SK-N-SH (cell line): Measurements from ENCODE around the gene ASIC1. TPM values are rescaled to one million over a fixed set of nuclear protein-coding genes. Genes with fewer than 3 reads are reported as not detected.

Experiments used
- CTCF ChIA-PET: fragments of 300-600, 350-600 bp; formaldehyde crosslinking; extraction: SDS; loops from one replicate; lab custom pipeline; 2021; lab: Yijun Ruan, JAX
- POLR2A ChIA-PET: fragments of 350-600 bp; sonication (Branson Sonifier 250); formaldehyde crosslinking; extraction: SDS; loops from one replicate; lab custom pipeline; 2020; ENCODE audit warnings: antibody characterized with exemption, inconsistent platforms; lab: Yijun Ruan, JAX
- DNase-seq: peaks from one replicate; pipeline ENCODE4 v3.0.0; 2012
- H2AFZ ChIP-seq: fragments of 200-600 bp; sonication (generic); 2 replicates; pipeline ENCODE4 v1.8.1; 2016; ENCODE audit warnings: antibody characterized with exemption, mild to moderate bottlenecking, low read depth
- H3F3A ChIP-seq: fragments of 200-600 bp; sonication (generic); replicated peaks from 2 replicates; pipeline ENCODE3; 2016; ENCODE audit warnings: antibody characterized with exemption, mild to moderate bottlenecking; ENCODE audit not compliant: insufficient read depth
- H3K27ac ChIP-seq, 2 experiments: fragments of 200-500 bp in 1 of 2; fragments of 200-600 bp in 1 of 2; sonication (Bioruptor generic) in 1 of 2; sonication (generic), shearing (Covaris generic) in 1 of 2; 2 replicates each; pipeline versions ENCODE4 v1.5.1 to v1.6.1; 2014 to 2016; ENCODE audit warnings: low read depth in 2 of 2, inconsistent platforms in 1 of 2, low read length in 1 of 2, mild to moderate bottlenecking in 1 of 2, mixed read lengths in 1 of 2
- H3K27me3 ChIP-seq: fragments of 200-600 bp; sonication (generic), shearing (Covaris generic); 2 replicates; pipeline ENCODE4 v1.6.1; 2016; ENCODE audit warnings: mixed run types; ENCODE audit not compliant: insufficient read depth
- H3K36me3 ChIP-seq, 2 experiments: fragments of 200-500 bp in 1 of 2; fragments of 200-600 bp in 1 of 2; sonication (Bioruptor generic) in 1 of 2; sonication (generic) in 1 of 2; replicated peaks in 1 of 2; 2 replicates each; pipeline versions ENCODE3 to v1.5.1; 2014 to 2016; ENCODE audit warnings: low read length in 1 of 2, mild to moderate bottlenecking in 1 of 2; ENCODE audit not compliant: insufficient read depth in 2 of 2, control insufficient read depth in 1 of 2
- H3K4me1 ChIP-seq, 2 experiments: fragments of 200-500 bp in 1 of 2; fragments of 200-600 bp in 1 of 2; sonication (Bioruptor generic) in 1 of 2; sonication (generic), shearing (Covaris generic) in 1 of 2; 2 replicates each; pipeline versions ENCODE4 v1.5.1 to v1.6.1; 2014 to 2016; ENCODE audit warnings: low read depth in 1 of 2, low read length in 1 of 2, mixed run types in 1 of 2; ENCODE audit not compliant: insufficient read depth in 2 of 2, control insufficient read depth in 1 of 2
- H3K4me2 ChIP-seq: fragments of 200-600 bp; sonication (generic), shearing (Covaris generic); 2 replicates; pipeline ENCODE4 v1.6.1; 2017; ENCODE audit warnings: mixed run types
- H3K4me3 ChIP-seq, 2 experiments: fragments of 200-500 bp in 1 of 2; fragments of 200-600 bp in 1 of 2; sonication (Bioruptor generic) in 1 of 2; sonication (generic), shearing (Covaris generic) in 1 of 2; 2 replicates each; pipeline versions ENCODE4 v1.5.1 to v1.8.1; 2014 to 2016; ENCODE audit warnings: low read depth in 2 of 2, inconsistent platforms in 1 of 2, low read length in 1 of 2, mild to moderate bottlenecking in 1 of 2, mixed read lengths in 1 of 2, moderate library complexity in 1 of 2
- H3K79me2 ChIP-seq: fragments of 200-600 bp; sonication (generic); 2 replicates; pipeline ENCODE4 v1.8.1; 2017; ENCODE audit warnings: mild to moderate bottlenecking; ENCODE audit not compliant: insufficient read depth
- H3K9ac ChIP-seq: fragments of 200-600 bp; sonication (generic); 2 replicates; pipeline ENCODE4 v1.6.1; 2017; ENCODE audit warnings: mixed run types
- H3K9me2 ChIP-seq: fragments of 200-600 bp; sonication (generic); 2 replicates; pipeline ENCODE4 v1.6.1; 2017; ENCODE audit warnings: mixed run types
- H3K9me3 ChIP-seq: fragments of 200-600 bp; sonication (generic); 2 replicates; pipeline ENCODE4 v1.6.1; 2017; ENCODE audit warnings: mixed run types, mild to moderate bottlenecking, moderate library complexity
- H4K20me1 ChIP-seq: fragments of 200-600 bp; sonication (generic); 2 replicates; pipeline ENCODE4 v1.6.1; 2017; ENCODE audit warnings: mild to moderate bottlenecking, mixed run types; ENCODE audit not compliant: insufficient read depth
- FOXM1 ChIP-seq: IDR thresholded peaks from 2 replicates; pipeline ENCODE4 v1.4.0; 2012; ENCODE audit warnings: low read depth, mild to moderate bottlenecking
- MEF2A ChIP-seq: IDR thresholded peaks from 2 replicates; pipeline ENCODE4 v1.4.0; 2012; ENCODE audit warnings: low read depth, borderline replicate concordance
- MXI1 ChIP-seq: IDR thresholded peaks from 2 replicates; pipeline ENCODE4 v1.6.1; 2012; ENCODE audit warnings: mild to moderate bottlenecking, low read depth, low read length, improper control_type of control experiment
- POLR2AphosphoS5 ChIP-seq: IDR thresholded peaks from 2 replicates; pipeline ENCODE4 v1.6.1; 2012; ENCODE audit warnings: low read depth, low read length
- RAD21 ChIP-seq: IDR thresholded peaks from 2 replicates; pipeline ENCODE4 v1.6.1; 2012; ENCODE audit warnings: mild to moderate bottlenecking, low read length
- SMC3 ChIP-seq: IDR thresholded peaks from 2 replicates; pipeline ENCODE4 v1.6.1; 2012; ENCODE audit warnings: low read depth, low read length, improper control_type of control experiment
- USF1 ChIP-seq: IDR thresholded peaks from 2 replicates; pipeline ENCODE4 v1.4.0; 2012; ENCODE audit warnings: low read depth, borderline replicate concordance
- USF2 ChIP-seq: fragments of 150-350 bp; IDR thresholded peaks from 2 replicates; pipeline ENCODE4 v1.6.1; 2017; ENCODE audit warnings: antibody characterized with exemption, low read length, low read depth, borderline replicate concordance
- WGBS: methylation state at CpG from one replicate; pipeline ENCODE4 v1.1.6; 2017; ENCODE audit warnings: low lambda C conversion rate; 5-methylcytosine and 5-hydroxymethylcytosine counted together
- polyA plus RNA-seq, 3 experiments: library from polyadenylated mRNA; depleted of rRNA; stranded (reverse); fragments of >200 nt; gene quantifications; 2 replicates each; pipeline ENCODE4 v1.2.3, GENCODE V29; 2012
- TF ChIP-seq, protein P1 (sequence below): fragments of 150-350 bp; IDR thresholded peaks from 2 replicates; pipeline ENCODE4 v1.6.1; 2016; ENCODE audit warnings: mild to moderate bottlenecking, low read depth, low read length
- TF ChIP-seq, protein P2 (sequence below): fragments of 200-600 bp; sonication (generic); IDR thresholded peaks from 2 replicates; pipeline ENCODE4 v1.6.1; 2017; ENCODE audit warnings: antibody characterized with exemption, mild to moderate bottlenecking, moderate library complexity

ASIC1 gene
- polyA plus RNA-seq, 1 of the 3 experiments (the other 2 are of a cell fraction) = 28.4 TPM

DNA sequence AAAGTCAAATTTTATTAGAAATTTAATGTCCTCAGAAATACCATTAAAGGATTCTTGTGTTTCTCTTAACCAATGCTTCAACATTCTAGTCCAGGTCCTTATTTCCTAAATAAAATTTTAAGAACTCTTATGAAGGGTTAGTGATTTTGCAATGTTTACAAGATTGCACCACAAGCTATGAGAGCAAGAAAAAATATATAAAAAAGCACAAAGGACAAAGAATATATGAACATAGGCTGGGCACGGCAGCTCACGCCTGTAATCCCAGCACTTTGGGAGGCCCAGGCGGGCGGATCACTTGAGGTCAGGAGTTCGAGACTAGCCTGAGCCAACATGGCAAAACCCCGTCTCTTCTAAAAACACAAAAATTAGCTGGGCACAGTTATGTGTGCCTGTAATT lies 39.8 kb upstream of the ASIC1 start:
- peak overlapping the region; percentile 41; the same call in 1 of the 2 replicates for H3K4me2 ChIP-seq
- no peak for DNase-seq
- peak overlapping the region; percentile 55 to 58 for H3K27ac ChIP-seq
- H3K79me2 ChIP-seq = peaks cover 100% of the 10 kb centered on the region
- TF ChIP-seq POLR2AphosphoS5 = no peak
- no peak for TF ChIP-seq SMC3
- H3K4me1 ChIP-seq = peaks cover 3 to 7% of the 10 kb centered on the region in 2 experiments; a peak in 3 of 4 replicates
- no peak overlapping the region for H3K9ac ChIP-seq
- H3K4me3 ChIP-seq = no peak overlapping the region
- no peaks in the 10 kb centered on the region for H3K9me2 ChIP-seq
- peaks cover 9% of the 10 kb centered on the region; the same call in 1 of the 2 replicates for H4K20me1 ChIP-seq
- no peaks in the 10 kb centered on the region for H3K9me3 ChIP-seq
- H3F3A ChIP-seq = peaks cover 6% of the 10 kb centered on the region
- ChIA-PET CTCF (interaction anchor here (0.6 to 2.5 kb wide), 13 partner anchors 8 to 151 kb away, joined by 3 to 14 read pairs (median 4); partner anchors contain the start of gene RACGAP1), POLR2A (interaction anchor here (1.0 to 2.0 kb wide), 4 partner anchors 10 to 150 kb away, joined by 3 to 8 read pairs (median 4); partner anchors contain the start of gene CERS5)
- WGBS = 98% methylated on average over 6 of the region's 6 CpGs
- no peaks in the 10 kb centered on the region for H3K27me3 ChIP-seq
- peaks cover 0 to 4% of the 10 kb centered on the region in 2 experiments for H3K36me3 ChIP-seq
- H2AFZ ChIP-seq = peak overlapping the region; percentile 79

DNA sequence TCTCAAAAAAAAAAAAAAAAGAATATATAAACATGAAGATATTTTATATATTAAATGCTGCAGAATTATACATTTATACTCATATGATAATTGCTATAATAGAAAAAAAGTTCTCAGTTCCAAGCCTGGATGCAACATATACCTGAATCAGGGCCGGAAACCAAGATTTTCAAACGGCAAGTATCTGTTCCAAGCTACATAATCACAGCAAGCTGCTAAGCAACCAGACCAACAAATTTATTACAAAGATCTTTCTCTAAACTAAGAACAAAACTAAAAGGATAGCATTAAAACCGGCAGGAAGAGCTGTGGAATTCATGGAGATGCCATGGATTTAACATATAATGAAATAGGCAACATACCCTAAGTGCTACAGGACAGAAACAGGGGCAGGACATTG lies 39.2 kb upstream of the ASIC1 start:
- POLR2A ChIA-PET = interaction anchor here (0.7 to 1.1 kb wide), 2 partner anchors 11 to 32 kb away, joined by 3 read pairs; no protein-coding TSS in a partner anchor

More for the DNA sequence above, 39.2 kb upstream of the ASIC1 start:
- Histone ChIP-seq H3K4me2 (no peak overlapping the region), H3K4me1 (peaks cover 3 to 7% of the 10 kb centered on the region in 2 experiments; a peak in 3 of 4 replicates), H3K9ac (no peak overlapping the region), H3K9me2 (no peaks in the 10 kb centered on the region), H2AFZ (peak overlapping the region; percentile 20; the same call in 1 of the 2 replicates), H4K20me1 (peaks cover 9% of the 10 kb centered on the region; the same call in 1 of the 2 replicates), H3K4me3 (no peak overlapping the region), H3F3A (peaks cover 10% of the 10 kb centered on the region), H3K9me3 (no peaks in the 10 kb centered on the region), H3K79me2 (peaks cover 100% of the 10 kb centered on the region), H3K36me3 (peaks cover 0 to 4% of the 10 kb centered on the region in 2 experiments), H3K27me3 (no peaks in the 10 kb centered on the region), H3K27ac (peak overlapping the region in 1 of 2 experiments; percentile 25; a peak in 1 of 4 replicates)
- TF ChIP-seq FOXM1 (no peak), SMC3 (no peak), MEF2A (no peak), MXI1 (no peak), POLR2AphosphoS5 (no peak), USF2 (no peak), RAD21 (no peak), USF1 (no peak)
- TF ChIP-seq, protein P1, sequence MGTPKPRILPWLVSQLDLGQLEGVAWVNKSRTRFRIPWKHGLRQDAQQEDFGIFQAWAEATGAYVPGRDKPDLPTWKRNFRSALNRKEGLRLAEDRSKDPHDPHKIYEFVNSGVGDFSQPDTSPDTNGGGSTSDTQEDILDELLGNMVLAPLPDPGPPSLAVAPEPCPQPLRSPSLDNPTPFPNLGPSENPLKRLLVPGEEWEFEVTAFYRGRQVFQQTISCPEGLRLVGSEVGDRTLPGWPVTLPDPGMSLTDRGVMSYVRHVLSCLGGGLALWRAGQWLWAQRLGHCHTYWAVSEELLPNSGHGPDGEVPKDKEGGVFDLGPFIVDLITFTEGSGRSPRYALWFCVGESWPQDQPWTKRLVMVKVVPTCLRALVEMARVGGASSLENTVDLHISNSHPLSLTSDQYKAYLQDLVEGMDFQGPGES = no peak
- TF ChIP-seq, protein P2, sequence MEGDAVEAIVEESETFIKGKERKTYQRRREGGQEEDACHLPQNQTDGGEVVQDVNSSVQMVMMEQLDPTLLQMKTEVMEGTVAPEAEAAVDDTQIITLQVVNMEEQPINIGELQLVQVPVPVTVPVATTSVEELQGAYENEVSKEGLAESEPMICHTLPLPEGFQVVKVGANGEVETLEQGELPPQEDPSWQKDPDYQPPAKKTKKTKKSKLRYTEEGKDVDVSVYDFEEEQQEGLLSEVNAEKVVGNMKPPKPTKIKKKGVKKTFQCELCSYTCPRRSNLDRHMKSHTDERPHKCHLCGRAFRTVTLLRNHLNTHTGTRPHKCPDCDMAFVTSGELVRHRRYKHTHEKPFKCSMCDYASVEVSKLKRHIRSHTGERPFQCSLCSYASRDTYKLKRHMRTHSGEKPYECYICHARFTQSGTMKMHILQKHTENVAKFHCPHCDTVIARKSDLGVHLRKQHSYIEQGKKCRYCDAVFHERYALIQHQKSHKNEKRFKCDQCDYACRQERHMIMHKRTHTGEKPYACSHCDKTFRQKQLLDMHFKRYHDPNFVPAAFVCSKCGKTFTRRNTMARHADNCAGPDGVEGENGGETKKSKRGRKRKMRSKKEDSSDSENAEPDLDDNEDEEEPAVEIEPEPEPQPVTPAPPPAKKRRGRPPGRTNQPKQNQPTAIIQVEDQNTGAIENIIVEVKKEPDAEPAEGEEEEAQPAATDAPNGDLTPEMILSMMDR = no peak
- CTCF ChIA-PET = interaction anchor here (0.6 to 2.5 kb wide), 14 partner anchors 8 to 151 kb away, joined by 3 to 14 read pairs (median 4); no protein-coding TSS in a partner anchor
- WGBS = 83% methylated on average over 3 of the region's 3 CpGs
- no peak for DNase-seq
